Hepatocyte (in vitro differentiated cells): ENCODE results near the gene ASF1B. TPM values are rescaled to one million over a fixed set of nuclear protein-coding genes. Genes with fewer than 3 reads are reported as not detected.
A peak's percentile ranks its signal among the peaks of the same experiment; 100 is the strongest.

Experiments used
- DNase-seq: peaks from one replicate; pipeline ENCODE4 v3.0.0-alpha.2; 2016; ENCODE audit warnings: low spot score
- H2AFZ ChIP-seq: fragments of 200-600 bp; sonication (generic); 2 replicates; pipeline ENCODE4 v1.6.0; 2016; ENCODE audit warnings: antibody characterized with exemption, mild to moderate bottlenecking
- H3K27ac ChIP-seq: fragments of 200-600 bp; sonication (generic); 2 replicates; pipeline ENCODE4 v1.5.1; 2016; ENCODE audit warnings: mild to moderate bottlenecking
- H3K27me3 ChIP-seq: fragments of 200-600 bp; sonication (generic); 2 replicates; pipeline ENCODE4 v1.6.1; 2016
- H3K36me3 ChIP-seq: fragments of 200-600 bp; sonication (generic); replicated peaks from 2 replicates; pipeline ENCODE4 v1.5.1; 2016; ENCODE audit warnings: low read depth; ENCODE audit not compliant: insufficient read depth
- H3K4me1 ChIP-seq: fragments of 200-600 bp; sonication (generic); 2 replicates; pipeline ENCODE4 v1.5.1; 2016; ENCODE audit warnings: mild to moderate bottlenecking, moderate library complexity; ENCODE audit not compliant: insufficient read depth
- H3K4me2 ChIP-seq: fragments of 200-600 bp; sonication (generic); 2 replicates; pipeline ENCODE4 v1.6.0; 2016
- H3K4me3 ChIP-seq: fragments of 200-600 bp; sonication (generic); 2 replicates; pipeline ENCODE4 v1.5.1; 2016; ENCODE audit warnings: mild to moderate bottlenecking
- H3K79me2 ChIP-seq: fragments of 200-600 bp; sonication (generic); 2 replicates; pipeline ENCODE4 v1.6.0; 2017; ENCODE audit warnings: mild to moderate bottlenecking
- H3K9me2 ChIP-seq: fragments of 200-600 bp; sonication (generic); replicated peaks from 2 replicates; pipeline ENCODE4 v1.6.0; 2017; ENCODE audit warnings: mild to moderate bottlenecking; ENCODE audit not compliant: insufficient read depth
- H3K9me3 ChIP-seq: fragments of 200-600 bp; sonication (generic); 2 replicates; pipeline ENCODE4 v1.5.1; 2016; ENCODE audit warnings: low read depth, mild to moderate bottlenecking
- H4K20me1 ChIP-seq: fragments of 200-600 bp; sonication (generic); 2 replicates; pipeline ENCODE4 v1.6.0; 2016; ENCODE audit warnings: mild to moderate bottlenecking; ENCODE audit not compliant: insufficient read depth, poor library complexity, severe bottlenecking
- CTCF ChIP-seq: fragments of 200-600 bp; sonication (generic); IDR thresholded peaks from 2 replicates; pipeline ENCODE4 v1.5.1; 2016; ENCODE audit warnings: antibody characterized with exemption, mild to moderate bottlenecking; ENCODE audit not compliant: poor library complexity
- EZH2 ChIP-seq: fragments of 200-600 bp; sonication (generic); IDR thresholded peaks from 2 replicates; pipeline ENCODE4 v1.6.1; 2016; ENCODE audit warnings: antibody characterized with exemption, mild to moderate bottlenecking, borderline replicate concordance
- EZH2phosphoT487 ChIP-seq: fragments of 200-600 bp; sonication (generic); IDR thresholded peaks from one replicate; pipeline ENCODE4 v1.6.1; 2018; ENCODE audit warnings: antibody characterized with exemption, mild to moderate bottlenecking, low read depth, moderate library complexity; ENCODE audit not compliant: unreplicated experiment, severe bottlenecking
- WGBS: methylation state at CpG from one replicate; pipeline ENCODE4 v1.1.6; 2016; ENCODE audit warnings: low lambda C conversion rate; ENCODE audit errors: missing lambda C conversion rate; 5-methylcytosine and 5-hydroxymethylcytosine counted together
- polyA plus RNA-seq: library from polyadenylated mRNA; unstranded; fragments of >200 nt; fragmentation: Nextera tagmentation; extraction: Ambion mirVana; gene quantifications from 2 replicates; pipeline ENCODE4 v1.2.1, GENCODE V29; 2016
- total RNA-seq: library from RNA; depleted of rRNA; stranded (reverse); fragments of >200 nt; gene quantifications from 2 replicates; pipeline ENCODE4 v1.2.3, GENCODE V29; 2014

ASF1B gene
- total and polyA plus RNA-seq, 2 experiments from 2014 or later = 5.1 to 12.4 TPM

DNA sequence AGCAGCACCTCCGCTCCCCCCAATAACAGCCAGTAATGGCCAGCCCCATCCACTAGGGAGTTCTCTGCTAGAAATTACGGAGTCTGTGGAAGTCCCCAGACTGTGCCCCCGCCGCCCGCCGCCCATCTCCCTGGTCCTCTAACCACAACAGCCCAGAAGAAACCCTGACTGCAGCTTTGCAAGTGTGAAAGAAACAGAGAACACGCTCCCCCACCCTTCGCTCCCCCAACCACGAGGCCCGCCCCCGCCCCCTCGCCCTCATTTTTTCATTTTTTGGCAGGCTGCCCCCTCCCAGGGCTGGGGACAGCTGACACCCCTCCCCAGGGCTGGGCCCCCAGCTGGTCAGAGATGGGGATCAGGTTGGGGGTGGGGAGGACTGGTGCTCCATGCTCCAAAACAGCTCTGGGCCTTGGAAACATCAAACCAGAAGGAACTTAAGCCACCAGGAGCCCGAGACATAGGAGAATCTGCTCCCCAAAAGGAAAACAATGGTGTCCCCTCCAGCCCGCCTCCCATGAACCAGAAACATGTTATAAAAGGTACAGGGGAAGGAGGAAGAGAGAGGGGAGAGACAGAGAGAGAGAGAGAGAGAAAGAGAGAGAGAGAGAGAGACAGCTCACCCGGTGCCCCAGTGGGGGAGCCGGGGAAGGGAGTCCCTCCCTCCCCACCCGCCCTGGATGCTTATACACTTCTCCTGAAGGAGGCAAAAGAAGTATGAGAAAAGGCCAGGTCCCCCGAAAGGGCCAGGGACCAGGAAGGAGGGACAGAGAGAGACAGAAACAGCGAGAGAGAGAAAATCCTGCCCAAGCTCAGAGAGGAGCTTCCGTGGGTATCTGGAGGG, 29.8 kb upstream of the ASF1B start:
- peaks cover 17% of the 10 kb centered on the region for H3K4me1 ChIP-seq
- TF ChIP-seq EZH2 (no peak), EZH2phosphoT487 (no peak), CTCF (no peak)
- no peaks in the 10 kb centered on the region for H4K20me1 ChIP-seq
- H3K4me3 ChIP-seq = no peak overlapping the region
- no peak for DNase-seq
- H3K4me2 ChIP-seq = peak overlapping the region; percentile 29
- H3K9me2 ChIP-seq = no peaks in the 10 kb centered on the region
- no peaks in the 10 kb centered on the region for H3K9me3 ChIP-seq
- 86% methylated on average over 19 of the region's 20 CpGs for WGBS
- H3K36me3 ChIP-seq = no peaks in the 10 kb centered on the region
- no peaks in the 10 kb centered on the region for H3K79me2 ChIP-seq
- peak overlapping the region; percentile 73 for H3K27ac ChIP-seq
- H3K27me3 ChIP-seq = no peaks in the 10 kb centered on the region
- no peak overlapping the region for H2AFZ ChIP-seq

- Histone ChIP-seq H3K9me3 (no peaks in the 10 kb centered on the region), H3K4me3 (no peak overlapping the region), H3K4me1 (peaks cover 17% of the 10 kb centered on the region), H3K9me2 (no peaks in the 10 kb centered on the region), H3K36me3 (no peaks in the 10 kb centered on the region), H3K4me2 (no peak overlapping the region), H2AFZ (no peak overlapping the region), H3K27me3 (no peaks in the 10 kb centered on the region), H3K79me2 (no peaks in the 10 kb centered on the region), H3K27ac (peak overlapping the region; percentile 23), H4K20me1 (no peaks in the 10 kb centered on the region)
- TF ChIP-seq CTCF (no peak), EZH2 (no peak), EZH2phosphoT487 (no peak)
- no peak for DNase-seq
- WGBS = 90% methylated on average over 16 of the region's 16 CpGs
These were observed 28.5 kb upstream of the ASF1B start for GRCh38 chr19:14164724-14165493.

- DNase-seq = no peak
- no peak overlapping the region for H2AFZ ChIP-seq
These were observed 27.7 kb upstream of the ASF1B start for GRCh38 chr19:14164082-14164481.

More at GRCh38 chr19:14164082-14164481, 27.7 kb upstream of the ASF1B start:
- H3K4me3 ChIP-seq = no peak overlapping the region
- peaks cover 17% of the 10 kb centered on the region for H3K4me1 ChIP-seq
- no peaks in the 10 kb centered on the region for H3K9me3 ChIP-seq
- no peaks in the 10 kb centered on the region for H3K36me3 ChIP-seq
- no peaks in the 10 kb centered on the region for H3K27me3 ChIP-seq
- H3K79me2 ChIP-seq = no peaks in the 10 kb centered on the region
- H3K4me2 ChIP-seq = no peak overlapping the region
- H4K20me1 ChIP-seq = no peaks in the 10 kb centered on the region
- no peak for TF ChIP-seq EZH2phosphoT487
- no peak for TF ChIP-seq CTCF
- TF ChIP-seq EZH2 = no peak
- H3K27ac ChIP-seq = no peak overlapping the region
- no peaks in the 10 kb centered on the region for H3K9me2 ChIP-seq
- WGBS = 79% methylated on average over 7 of the region's 11 CpGs
